PC-3 (cell line): ENCODE results near the gene TFEB. TPM values are rescaled to one million over a fixed set of nuclear protein-coding genes. Genes with fewer than 3 reads are reported as not detected.

Experiments used
- ATAC-seq: fragments of 200-7000 bp; cut with Tn5 transposase; 2 replicates; pipeline ENCODE4 v1.9.1; 2020; ENCODE audit warnings: mild to moderate bottlenecking, moderate library complexity
- BruUV-seq: library from RNA; stranded (reverse); fragments of 400-500 nt; replicated peaks from 2 replicates; lab custom pipeline; 2021; lab: Mats Ljungman, UMichigan
- CTCF ChIA-PET: fragments of 300-600 bp; sonication (Branson Sonifier 250); formaldehyde crosslinking; loops from one replicate; lab custom pipeline; 2022; ENCODE audit warnings: antibody characterized with exemption; lab: Charles Lee
- POLR2A ChIA-PET: fragments of 300-600 bp; sonication (Branson Sonifier 250); formaldehyde crosslinking; loops from one replicate; lab custom pipeline; 2022; ENCODE audit warnings: antibody characterized with exemption; ENCODE audit not compliant: unreplicated experiment; lab: Charles Lee
- DNase-seq: peaks from one replicate; pipeline ENCODE4 v3.0.0-alpha.2; 2015
- H2AFZ ChIP-seq: fragments of 300-600 bp; sonication (generic); 2 replicates; pipeline ENCODE4 v1.6.0; 2016; ENCODE audit warnings: antibody characterized with exemption, low read length
- H3F3A ChIP-seq: fragments of 300-600 bp; sonication (generic); one replicate; pipeline ENCODE4 v1.6.0; 2017; ENCODE audit warnings: antibody characterized with exemption, low read length, control low read depth, mild to moderate bottlenecking; ENCODE audit not compliant: unreplicated experiment
- H3K27ac ChIP-seq: fragments of 300-600 bp; sonication (generic); 2 replicates; pipeline ENCODE4 v1.5.1; 2016; ENCODE audit warnings: mild to moderate bottlenecking, low read length
- H3K27me3 ChIP-seq: fragments of 300-600 bp; sonication (generic); 2 replicates; pipeline ENCODE4 v1.6.1; 2016; ENCODE audit warnings: low read length, mixed read lengths
- H3K36me3 ChIP-seq: fragments of 300-600 bp; sonication (generic); 2 replicates; pipeline ENCODE4 v1.6.1; 2016; ENCODE audit warnings: low read depth, mixed run types, low read length, mixed read lengths
- H3K4me1 ChIP-seq: fragments of 300-600 bp; sonication (generic); 2 replicates; pipeline ENCODE4 v1.5.1; 2016; ENCODE audit warnings: low read length; ENCODE audit not compliant: insufficient read depth
- H3K4me2 ChIP-seq: fragments of 300-600 bp; sonication (generic); 2 replicates; pipeline ENCODE4 v1.6.0; 2016; ENCODE audit warnings: low read length
- H3K4me3 ChIP-seq: fragments of 300-600 bp; sonication (generic); 2 replicates; pipeline ENCODE4 v1.5.1; 2016; ENCODE audit warnings: mild to moderate bottlenecking, low read length, mixed read lengths
- H3K79me2 ChIP-seq: fragments of 300-600 bp; sonication (generic); 2 replicates; pipeline ENCODE4 v1.6.1; 2017; ENCODE audit warnings: low read length, mixed read lengths
- H3K9ac ChIP-seq: fragments of 300-600 bp; sonication (generic); 2 replicates; pipeline ENCODE4 v1.6.0; 2016; ENCODE audit warnings: mild to moderate bottlenecking, low read length
- H3K9me2 ChIP-seq: fragments of 300-600 bp; sonication (generic); replicated peaks from 2 replicates; pipeline ENCODE4 v1.6.1; 2016; ENCODE audit warnings: mixed run types, low read length, mixed read lengths
- H3K9me3 ChIP-seq: fragments of 300-600 bp; sonication (generic); 2 replicates; pipeline ENCODE4 v1.6.1; 2016; ENCODE audit warnings: low read length, mixed read lengths
- H4K20me1 ChIP-seq: fragments of 300-600 bp; sonication (generic); 2 replicates; pipeline ENCODE4 v1.6.1; 2016; ENCODE audit warnings: low read length, mixed read lengths
- EZH2 ChIP-seq: fragments of 300-600 bp; sonication (generic); IDR thresholded peaks from one replicate; pipeline ENCODE4 v1.6.1; 2017; ENCODE audit warnings: antibody characterized with exemption, mild to moderate bottlenecking, low read length; ENCODE audit not compliant: unreplicated experiment
- EZH2phosphoT487 ChIP-seq: fragments of 300-600 bp; sonication (generic); IDR thresholded peaks from 2 replicates; pipeline ENCODE4 v1.6.1; 2018; ENCODE audit warnings: mild to moderate bottlenecking, antibody characterized with exemption, low read length, borderline replicate concordance
- intact Hi-C: fragments of 100-400 bp; cut with micrococcal nuclease; formaldehyde crosslinking; loops from 2 replicates; pipeline ENCODE4 v1.9.0; 2023
- total RNA-seq: library from RNA; depleted of rRNA; stranded (reverse); fragments of >200 nt; gene quantifications from 2 replicates; pipeline ENCODE4 v1.2.3, GENCODE V29; 2014
- TF ChIP-seq, protein P1 (sequence below): fragments of 300-600 bp; sonication (generic); conservative IDR thresholded peaks from 2 replicates; pipeline ENCODE4 v1.5.1; 2017; ENCODE audit warnings: antibody characterized with exemption, low read depth, mild to moderate bottlenecking, low read length

The TFEB gene
- total RNA-seq, 1 experiment from 2014 or later, result 4.2 TPM

DNA sequence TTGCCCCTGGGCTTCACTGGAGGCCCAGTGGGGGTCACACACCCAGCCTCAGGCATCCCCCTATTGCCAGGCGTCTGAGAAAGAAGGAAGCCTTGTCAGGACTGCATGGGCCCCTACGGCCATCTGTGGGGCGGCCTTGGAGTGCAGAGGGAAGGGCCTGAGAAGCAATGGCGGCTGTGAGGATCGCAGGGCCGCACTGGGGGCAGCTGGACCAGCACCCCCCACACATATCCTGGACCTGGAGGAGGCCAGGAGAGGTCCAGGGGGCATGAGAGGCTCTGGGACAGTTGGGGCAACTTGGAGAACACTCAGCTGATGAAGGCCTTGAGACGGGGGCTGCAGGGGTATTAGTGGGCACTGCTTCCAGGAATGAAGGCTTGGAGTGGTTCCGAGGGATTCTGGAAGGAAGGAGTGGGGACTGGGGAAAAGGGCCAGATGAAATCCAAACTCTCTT, 80.7 kb downstream of the TFEB start:
- intact Hi-C loops, result no loop called here

DNA sequence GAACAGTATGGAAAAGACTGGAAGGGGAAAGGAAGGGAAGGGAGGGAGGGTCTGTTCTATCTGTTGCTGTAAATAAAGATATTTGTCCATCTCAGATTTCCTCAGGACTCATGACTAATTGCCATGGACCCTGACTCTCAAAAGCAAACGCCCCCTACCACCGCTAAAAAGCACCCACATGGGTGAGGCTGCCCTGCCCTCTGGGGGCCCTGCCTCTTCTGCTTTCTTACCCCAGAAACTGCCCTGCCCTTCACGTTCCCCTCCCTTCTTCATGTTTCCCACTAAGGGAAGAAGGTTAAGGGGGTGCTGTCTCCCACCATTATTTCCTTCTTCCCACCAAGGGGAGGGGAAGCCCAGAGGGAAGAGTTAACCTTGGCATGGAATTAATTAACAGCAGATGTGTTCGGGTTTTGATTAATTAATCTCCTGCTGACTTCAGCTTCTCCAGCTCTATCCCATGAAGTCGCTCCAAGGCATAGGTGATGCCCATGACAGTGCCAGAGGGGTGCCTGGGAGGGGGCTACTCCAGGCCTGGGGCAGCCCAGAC, 81.2 kb downstream of the TFEB start:
- intact Hi-C loops, result no loop called here
- Histone ChIP-seq H4K20me1 (no peaks in the 10 kb centered on the region), H3K9ac (no peak overlapping the region), H3K79me2 (no peaks in the 10 kb centered on the region), H3K27ac (no peak overlapping the region), H3K9me2 (no peaks in the 10 kb centered on the region), H3K4me3 (no peak overlapping the region), H3F3A (no peaks in the 10 kb centered on the region), H3K4me1 (no peaks in the 10 kb centered on the region), H3K4me2 (no peak overlapping the region), H2AFZ (no peak overlapping the region), H3K9me3 (no peaks in the 10 kb centered on the region), H3K27me3 (no peaks in the 10 kb centered on the region), H3K36me3 (peaks cover 5% of the 10 kb centered on the region)
- no TSS peak for BruUV-seq
- DNase-seq (no peak), ATAC-seq (no peak)
- CTCF ChIA-PET, result no interaction called here
- TF ChIP-seq, protein P1, sequence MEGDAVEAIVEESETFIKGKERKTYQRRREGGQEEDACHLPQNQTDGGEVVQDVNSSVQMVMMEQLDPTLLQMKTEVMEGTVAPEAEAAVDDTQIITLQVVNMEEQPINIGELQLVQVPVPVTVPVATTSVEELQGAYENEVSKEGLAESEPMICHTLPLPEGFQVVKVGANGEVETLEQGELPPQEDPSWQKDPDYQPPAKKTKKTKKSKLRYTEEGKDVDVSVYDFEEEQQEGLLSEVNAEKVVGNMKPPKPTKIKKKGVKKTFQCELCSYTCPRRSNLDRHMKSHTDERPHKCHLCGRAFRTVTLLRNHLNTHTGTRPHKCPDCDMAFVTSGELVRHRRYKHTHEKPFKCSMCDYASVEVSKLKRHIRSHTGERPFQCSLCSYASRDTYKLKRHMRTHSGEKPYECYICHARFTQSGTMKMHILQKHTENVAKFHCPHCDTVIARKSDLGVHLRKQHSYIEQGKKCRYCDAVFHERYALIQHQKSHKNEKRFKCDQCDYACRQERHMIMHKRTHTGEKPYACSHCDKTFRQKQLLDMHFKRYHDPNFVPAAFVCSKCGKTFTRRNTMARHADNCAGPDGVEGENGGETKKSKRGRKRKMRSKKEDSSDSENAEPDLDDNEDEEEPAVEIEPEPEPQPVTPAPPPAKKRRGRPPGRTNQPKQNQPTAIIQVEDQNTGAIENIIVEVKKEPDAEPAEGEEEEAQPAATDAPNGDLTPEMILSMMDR, result no peak
- POLR2A ChIA-PET, result no interaction called here

More for the DNA sequence above, 80.7 kb downstream of the TFEB start:
- DNase-seq (no peak), ATAC-seq (no peak)
- CTCF ChIA-PET, result no interaction called here
- TF ChIP-seq, protein P1, result no peak
- no peak for TF ChIP-seq EZH2
- no peak for TF ChIP-seq EZH2phosphoT487
- Histone ChIP-seq H3K4me2 (no peak overlapping the region), H3K79me2 (no peaks in the 10 kb centered on the region), H3K9me3 (no peaks in the 10 kb centered on the region), H2AFZ (no peak overlapping the region), H3K9ac (no peak overlapping the region), H3K4me3 (no peak overlapping the region), H3K27me3 (0 out of 2 replicates have a peak, but pooled peaks cover under 1% of the 10 kb centered on the region), H4K20me1 (no peaks in the 10 kb centered on the region), H3K36me3 (peaks cover 5% of the 10 kb centered on the region), H3F3A (no peaks in the 10 kb centered on the region), H3K27ac (no peak overlapping the region), H3K4me1 (no peaks in the 10 kb centered on the region), H3K9me2 (no peaks in the 10 kb centered on the region)
- POLR2A ChIA-PET, result no interaction called here
- BruUV-seq, result no TSS peak

DNA sequence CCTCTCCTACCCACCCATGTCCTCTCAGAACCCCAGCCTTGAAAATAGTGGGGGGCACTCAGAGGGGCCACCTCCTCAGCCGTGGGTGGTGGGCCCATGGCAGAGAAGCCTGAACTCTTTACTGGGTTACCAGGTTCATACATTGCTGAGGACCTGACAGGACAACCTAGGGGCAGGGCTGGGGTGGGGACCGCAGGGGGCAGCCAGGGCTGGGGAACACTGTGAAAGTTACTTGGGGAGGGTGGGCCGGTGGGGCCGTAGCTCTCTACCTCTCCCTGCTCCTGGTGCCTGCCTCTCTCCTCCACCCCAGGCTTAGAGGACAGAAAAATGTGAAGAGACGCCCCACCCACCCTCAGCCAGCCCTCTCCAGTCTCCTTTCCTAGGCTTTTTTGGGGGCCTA, 81.7 kb downstream of the TFEB start:
- no peak overlapping the region for H3K4me3 ChIP-seq
- BruUV-seq, result no TSS peak

More for the DNA sequence above, 81.7 kb downstream of the TFEB start:
- no peak overlapping the region for H2AFZ ChIP-seq
- TF ChIP-seq EZH2 (no peak), EZH2phosphoT487 (no peak)
- TF ChIP-seq, protein P1, result no peak
- no peak overlapping the region for H3K9ac ChIP-seq
- H3K27me3 ChIP-seq, result no peaks in the 10 kb centered on the region
- ChIA-PET CTCF (no interaction called here), POLR2A (no interaction called here)
- no peaks in the 10 kb centered on the region for H3K4me1 ChIP-seq
- intact Hi-C loops, result no loop called here
- no peaks in the 10 kb centered on the region for H4K20me1 ChIP-seq
- no peaks in the 10 kb centered on the region for H3K79me2 ChIP-seq
- peaks cover 5% of the 10 kb centered on the region for H3K36me3 ChIP-seq
- no peaks in the 10 kb centered on the region for H3K9me3 ChIP-seq
- no peaks in the 10 kb centered on the region for H3F3A ChIP-seq
- no peak overlapping the region for H3K27ac ChIP-seq
- H3K9me2 ChIP-seq, result no peaks in the 10 kb centered on the region
- no peak for ATAC-seq
- DNase-seq, result no peak
- H3K4me2 ChIP-seq, result no peak overlapping the region
